ENCODE results near the gene MACROD2.

The MACROD2 gene

DNA sequence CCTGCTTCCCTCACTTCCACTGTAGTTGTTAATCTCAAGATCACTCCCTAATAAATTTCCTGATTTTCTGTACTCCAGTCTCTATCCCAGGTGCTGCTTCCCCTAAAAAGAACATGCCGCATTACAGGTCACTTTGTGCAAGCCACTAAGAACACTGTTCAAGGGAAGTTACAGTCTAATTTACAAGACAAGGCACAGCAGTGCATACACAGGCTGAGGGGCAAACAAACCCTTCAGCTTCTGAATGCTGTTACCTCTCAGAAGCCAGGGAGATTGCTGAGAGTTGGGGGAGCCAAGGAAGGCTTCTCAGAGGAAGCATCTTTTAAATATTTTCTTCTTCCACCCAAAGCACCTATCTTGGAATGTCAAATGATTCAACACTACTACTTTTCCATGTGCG, 787.4 kb downstream of the MACROD2 start:
- DNase-seq (ENCODE audit: low read depth) = no peak
- TF ChIP-seq, protein P1, sequence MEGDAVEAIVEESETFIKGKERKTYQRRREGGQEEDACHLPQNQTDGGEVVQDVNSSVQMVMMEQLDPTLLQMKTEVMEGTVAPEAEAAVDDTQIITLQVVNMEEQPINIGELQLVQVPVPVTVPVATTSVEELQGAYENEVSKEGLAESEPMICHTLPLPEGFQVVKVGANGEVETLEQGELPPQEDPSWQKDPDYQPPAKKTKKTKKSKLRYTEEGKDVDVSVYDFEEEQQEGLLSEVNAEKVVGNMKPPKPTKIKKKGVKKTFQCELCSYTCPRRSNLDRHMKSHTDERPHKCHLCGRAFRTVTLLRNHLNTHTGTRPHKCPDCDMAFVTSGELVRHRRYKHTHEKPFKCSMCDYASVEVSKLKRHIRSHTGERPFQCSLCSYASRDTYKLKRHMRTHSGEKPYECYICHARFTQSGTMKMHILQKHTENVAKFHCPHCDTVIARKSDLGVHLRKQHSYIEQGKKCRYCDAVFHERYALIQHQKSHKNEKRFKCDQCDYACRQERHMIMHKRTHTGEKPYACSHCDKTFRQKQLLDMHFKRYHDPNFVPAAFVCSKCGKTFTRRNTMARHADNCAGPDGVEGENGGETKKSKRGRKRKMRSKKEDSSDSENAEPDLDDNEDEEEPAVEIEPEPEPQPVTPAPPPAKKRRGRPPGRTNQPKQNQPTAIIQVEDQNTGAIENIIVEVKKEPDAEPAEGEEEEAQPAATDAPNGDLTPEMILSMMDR (conservative IDR thresholded peaks at IDR 0.05; ENCODE audit: low read length) = no peak
- H3K4me3 ChIP-seq (ENCODE audit: low read length) = no peak overlapping the region

DNA sequence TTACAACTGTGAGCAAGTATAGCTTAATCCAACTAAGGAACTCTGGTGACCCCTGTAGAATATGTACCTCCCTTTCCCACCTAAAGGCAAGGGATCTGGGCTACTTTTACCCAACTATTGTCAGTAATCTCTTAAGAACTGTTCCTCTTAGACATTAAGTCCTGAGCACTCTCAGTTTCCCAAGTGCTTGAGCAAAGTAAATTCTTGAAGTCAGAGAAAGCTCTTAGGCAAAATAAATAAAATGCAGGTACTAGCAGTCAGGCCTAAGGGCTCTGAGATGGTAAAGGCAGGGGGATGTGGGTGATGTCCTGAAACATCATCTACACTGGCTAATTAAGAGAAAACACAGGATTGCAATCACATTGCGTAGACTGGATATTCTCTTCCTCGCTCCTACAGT, 788.5 kb downstream of the MACROD2 start:
- H3K4me3 ChIP-seq (ENCODE audit: low read length) = no peak overlapping the region
- DNase-seq (ENCODE audit: low read depth) = no peak
- TF ChIP-seq, protein P1 (conservative IDR thresholded peaks at IDR 0.05; ENCODE audit: low read length) = no peak

DNA sequence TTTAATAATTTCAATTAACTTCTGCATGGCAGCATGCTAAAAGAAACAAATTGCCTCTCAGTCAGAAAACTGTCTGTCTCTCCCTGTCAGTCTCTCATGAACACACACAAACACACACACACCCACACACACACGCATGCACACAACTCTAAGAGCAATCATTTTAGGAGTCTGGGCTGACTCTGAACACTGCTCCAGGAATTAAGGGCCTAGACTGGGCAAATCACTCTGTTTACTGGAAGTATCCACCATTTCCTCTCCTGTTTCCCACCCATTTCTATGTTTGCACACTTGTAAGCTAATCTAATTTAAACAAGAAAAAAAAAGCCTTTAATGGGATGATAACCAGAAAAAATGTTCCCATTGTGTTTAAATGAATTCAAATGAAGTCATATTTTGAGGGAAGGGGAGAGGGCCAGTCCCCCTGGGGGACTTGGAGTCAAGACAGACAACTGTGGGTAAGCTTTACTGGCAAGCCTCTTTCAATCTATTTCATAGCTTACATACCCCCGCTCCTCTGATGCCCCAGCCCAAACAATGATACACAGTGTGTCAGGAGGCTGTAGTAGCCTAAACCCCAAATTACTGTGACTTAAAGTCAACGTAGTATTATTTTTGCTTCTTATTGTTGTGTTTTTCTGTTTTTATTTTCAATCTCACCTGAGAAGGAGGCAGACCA, 789.9 kb downstream of the MACROD2 start:
- H3K4me3 ChIP-seq (ENCODE audit: low read length) = no peak overlapping the region
- TF ChIP-seq, protein P1 (conservative IDR thresholded peaks at IDR 0.05; ENCODE audit: low read length) = no peak
- DNase-seq (ENCODE audit: low read depth) = no peak

DNA sequence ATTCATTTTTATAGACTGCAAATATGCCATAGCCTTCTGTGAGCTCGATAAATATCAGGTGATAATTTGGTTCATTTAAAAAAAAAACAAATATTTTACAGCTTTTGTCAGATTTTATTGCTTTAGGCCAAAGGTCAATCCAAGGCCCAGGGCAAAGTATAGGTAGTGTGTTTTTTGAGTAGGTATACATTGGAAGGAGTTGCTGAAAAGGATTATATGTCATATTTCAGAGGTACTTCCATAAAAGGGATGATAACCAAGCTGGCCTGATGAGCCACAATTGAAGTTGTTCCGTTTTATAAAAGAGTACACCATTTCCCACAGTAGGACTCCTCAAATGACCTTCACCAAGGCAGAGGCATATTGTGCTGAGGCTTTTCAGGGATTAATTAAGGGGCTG, 794.9 kb downstream of the MACROD2 start:
- H3K4me3 ChIP-seq (ENCODE audit: low read length) = no peak overlapping the region
- DNase-seq (ENCODE audit: low read depth) = no peak
- TF ChIP-seq, protein P1 (conservative IDR thresholded peaks at IDR 0.05; ENCODE audit: low read length) = no peak

DNA sequence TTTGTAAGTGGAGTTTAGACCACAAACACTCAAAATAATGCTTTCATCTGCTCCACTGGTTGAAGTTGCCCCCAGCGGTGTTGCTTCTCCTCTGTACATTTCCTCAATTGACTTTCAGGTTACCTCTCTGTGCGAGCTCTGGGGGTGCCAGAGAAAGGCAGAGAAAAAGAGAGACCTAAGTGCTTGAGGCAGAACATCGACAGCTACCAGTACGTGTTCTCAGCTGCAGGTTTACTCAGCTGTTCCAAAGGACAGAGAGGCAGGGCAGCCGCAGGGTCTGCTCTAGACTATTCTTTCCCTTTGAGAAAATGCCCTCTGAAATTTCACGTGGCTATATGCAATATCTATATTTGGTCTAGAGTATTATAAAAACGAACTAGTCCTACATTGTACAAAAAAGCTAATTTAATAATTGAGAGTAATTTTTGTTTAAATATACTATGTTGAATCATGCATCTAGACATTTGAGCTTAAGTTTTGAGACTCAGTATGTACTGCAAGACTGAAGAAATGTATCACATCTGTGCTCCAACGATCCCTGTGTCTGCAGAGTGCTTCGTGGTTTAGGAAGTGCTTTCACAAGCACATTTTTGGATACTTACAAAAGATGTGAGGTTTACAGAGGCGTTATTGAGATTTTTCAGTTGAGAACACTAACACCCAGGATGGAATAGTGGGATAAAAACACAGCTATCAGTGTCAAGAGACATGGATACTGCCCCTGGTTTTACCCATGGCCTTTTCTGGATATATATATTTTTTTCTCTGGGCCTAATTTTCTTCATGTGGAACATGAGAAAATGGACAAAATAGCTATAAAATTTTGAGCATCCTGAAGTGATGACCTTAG, 795.7 kb downstream of the MACROD2 start:
- TF ChIP-seq, protein P1 (conservative IDR thresholded peaks at IDR 0.05; ENCODE audit: low read length) = no peak
- no peak overlapping the region for H3K4me3 ChIP-seq (ENCODE audit: low read length)

DNA sequence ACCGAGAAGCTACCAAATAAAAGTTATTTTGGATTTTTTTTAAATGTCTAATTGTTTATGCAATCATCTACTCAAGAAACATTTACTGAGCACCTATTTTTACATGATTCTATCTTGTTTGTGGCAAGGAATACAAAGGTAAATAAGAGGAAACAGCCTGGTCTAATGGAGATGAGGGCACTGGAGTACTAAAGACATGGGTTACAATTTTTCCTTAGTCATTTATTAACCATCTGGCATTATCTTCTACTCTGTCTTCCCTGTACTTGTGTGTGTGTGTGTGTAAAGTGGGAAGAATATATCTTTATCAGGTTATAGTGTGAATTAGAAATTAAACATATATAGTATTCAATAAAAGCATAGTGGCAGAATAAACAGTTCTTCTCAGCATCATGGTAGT, 797.6 kb downstream of the MACROD2 start:
- no peak overlapping the region for H3K4me3 ChIP-seq (ENCODE audit: low read length)
- no peak for DNase-seq (ENCODE audit: low read depth)
- TF ChIP-seq, protein P1 (conservative IDR thresholded peaks at IDR 0.05; ENCODE audit: low read length) = no peak

More for the DNA sequence above, 795.7 kb downstream of the MACROD2 start:
- peak; percentile 79 for DNase-seq (ENCODE audit: low read depth)
